OCI-LY7 (cell line): Measurements from ENCODE around the gene AADAC. TPM values are rescaled to one million over a fixed set of nuclear protein-coding genes. Genes with fewer than 3 reads are reported as not detected.

ENCODE experiments used
- BruUV-seq: library from RNA; stranded (reverse); fragments of 400-500 nt; replicated peaks from 2 replicates; lab custom pipeline; 2021; lab: Mats Ljungman, UMichigan
- CTCF ChIA-PET: fragments of 300-600 bp; sonication (Branson Sonifier 250); formaldehyde crosslinking; loops from one replicate; lab custom pipeline; 2022; ENCODE audit warnings: antibody characterized with exemption; ENCODE audit not compliant: unreplicated experiment; lab: Charles Lee
- POLR2A ChIA-PET: fragments of 300-600 bp; sonication (Branson Sonifier 250); formaldehyde crosslinking; loops from one replicate; lab custom pipeline; 2022; ENCODE audit warnings: antibody characterized with exemption; lab: Charles Lee
- DNase-seq: peaks from one replicate; pipeline ENCODE4 v3.0.0-alpha.2; 2015; ENCODE audit warnings: low spot score
- H2AFZ ChIP-seq: fragments of 200-600 bp; sonication (generic), shearing (Covaris generic); 2 replicates; pipeline ENCODE4 v1.6.1; 2014; ENCODE audit warnings: mild to moderate bottlenecking, antibody characterized with exemption, low read length, moderate library complexity
- H3K27ac ChIP-seq: fragments of 200-600 bp; sonication (generic); 2 replicates; pipeline ENCODE4 v1.5.1; 2014; ENCODE audit warnings: mixed run types, low read depth, mild to moderate bottlenecking, moderate library complexity, low read length, inconsistent platforms; ENCODE audit not compliant: poor library complexity, severe bottlenecking
- H3K36me3 ChIP-seq: fragments of 200-600 bp; sonication (generic); 2 replicates; pipeline ENCODE4 v1.6.1; 2014; ENCODE audit warnings: mild to moderate bottlenecking, antibody characterized with exemption, low read length, moderate library complexity, mixed read lengths; ENCODE audit not compliant: insufficient read depth
- H3K4me1 ChIP-seq: fragments of 200-600 bp; sonication (generic); 2 replicates; pipeline ENCODE4 v1.5.1; 2014; ENCODE audit warnings: mild to moderate bottlenecking, low read length; ENCODE audit not compliant: insufficient read depth, poor library complexity, severe bottlenecking
- H3K4me2 ChIP-seq: fragments of 200-600 bp; sonication (generic); 2 replicates; pipeline ENCODE4 v1.6.1; 2014; ENCODE audit warnings: mild to moderate bottlenecking, low read length
- H3K4me3 ChIP-seq: fragments of 200-600 bp; sonication (generic); 2 replicates; pipeline ENCODE4 v1.5.1; 2014; ENCODE audit warnings: mild to moderate bottlenecking, low read depth, low read length; ENCODE audit not compliant: poor library complexity, severe bottlenecking
- H3K79me2 ChIP-seq: fragments of 200-600 bp; sonication (generic); 2 replicates; pipeline ENCODE4 v1.6.1; 2016; ENCODE audit warnings: low read depth, mild to moderate bottlenecking, low read length, moderate library complexity, mixed read lengths; ENCODE audit not compliant: insufficient read depth
- H3K9me2 ChIP-seq: fragments of 200-600 bp; sonication (generic); 2 replicates; pipeline ENCODE4 v1.6.1; 2016; ENCODE audit warnings: mild to moderate bottlenecking, low read length, mixed read lengths; ENCODE audit not compliant: insufficient read depth
- H3K9me3 ChIP-seq: fragments of 200-600 bp; sonication (generic); 2 replicates; pipeline ENCODE4 v1.6.1; 2014; ENCODE audit warnings: mild to moderate bottlenecking, mixed run types, low read length, mixed read lengths
- H4K20me1 ChIP-seq: fragments of 200-600 bp; sonication (generic); 2 replicates; pipeline ENCODE4 v1.6.1; 2014; ENCODE audit warnings: mild to moderate bottlenecking, antibody characterized with exemption, low read length, moderate library complexity, mixed read lengths; ENCODE audit not compliant: insufficient read depth
- CTCF ChIP-seq: fragments of 200-600 bp; sonication (generic); conservative IDR thresholded peaks from 2 replicates; pipeline ENCODE4 v1.5.1; 2014; ENCODE audit warnings: mild to moderate bottlenecking, antibody characterized with exemption, low read length, moderate library complexity, mixed read lengths
- EZH2phosphoT487 ChIP-seq: fragments of 200-600 bp; sonication (generic); IDR thresholded peaks from 2 replicates; pipeline ENCODE4 v1.6.1; 2018; ENCODE audit warnings: low read depth, borderline replicate concordance, mild to moderate bottlenecking, mixed run types, antibody characterized with exemption, low read length, moderate library complexity, mixed read lengths
- intact Hi-C: fragments of 100-400 bp; cut with micrococcal nuclease; formaldehyde crosslinking; loops from one replicate; pipeline ENCODE4 v1.10.0; 2022; ENCODE audit not compliant: unreplicated experiment
- total RNA-seq, 2 experiments: library from RNA; depleted of rRNA in 1 of 2; stranded (reverse); fragments of >200 nt in 1 of 2; shearing (Covaris generic) in 1 of 2; gene quantifications; 2 replicates each; pipeline ENCODE4 v1.2.3, GENCODE V29; 2014 to 2022

AADAC gene
- total RNA-seq, 2 experiments from 2014 or later: not detected

DNA sequence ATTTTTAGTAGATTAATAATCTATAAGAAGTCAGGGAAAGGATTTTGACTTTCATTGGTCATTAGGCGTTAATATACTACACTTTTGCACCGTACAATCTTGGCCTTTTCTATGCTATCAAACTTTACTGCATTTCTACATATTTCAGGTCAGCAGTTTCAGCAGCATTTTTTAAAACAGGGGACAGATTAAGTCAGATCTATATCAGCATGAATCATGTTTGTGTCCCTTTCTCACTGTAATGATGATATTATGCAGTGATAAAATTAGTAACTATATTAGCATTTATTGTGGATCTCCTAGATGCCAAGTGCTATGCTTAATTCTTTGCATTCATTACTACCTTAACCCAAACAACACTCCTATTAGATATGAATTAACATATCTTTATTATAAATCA is 20.3 kb upstream of the AADAC start:
- TF ChIP-seq EZH2phosphoT487 (no peak), CTCF (no peak)
- ChIA-PET POLR2A (no interaction called here), CTCF (interaction anchor here (0.5 kb wide), 1 partner anchor 601 kb away, joined by 3 read pairs; no protein-coding TSS in a partner anchor)
- Histone ChIP-seq H3K9me2 (peaks cover 8% of the 10 kb centered on the region; the same call in 1 of the 2 replicates), H3K36me3 (no peaks in the 10 kb centered on the region), H2AFZ (no peak overlapping the region), H3K4me1 (no peaks in the 10 kb centered on the region), H3K4me3 (no peak overlapping the region), H3K27ac (no peak overlapping the region), H3K4me2 (no peak overlapping the region), H3K9me3 (no peaks in the 10 kb centered on the region), H3K79me2 (no peaks in the 10 kb centered on the region), H4K20me1 (no peaks in the 10 kb centered on the region)
- no peak for DNase-seq
- intact Hi-C loops: no loop called here
- no TSS peak for BruUV-seq

- DNase-seq: no peak
- no peak overlapping the region for H3K4me2 ChIP-seq
- no peaks in the 10 kb centered on the region for H4K20me1 ChIP-seq
- POLR2A ChIA-PET: no interaction called here
- no peaks in the 10 kb centered on the region for H3K4me1 ChIP-seq
- no peak overlapping the region for H3K27ac ChIP-seq
- H3K4me3 ChIP-seq: no peak overlapping the region
- H3K36me3 ChIP-seq: no peaks in the 10 kb centered on the region
- H3K9me3 ChIP-seq: no peaks in the 10 kb centered on the region
- H3K9me2 ChIP-seq: peaks cover 8% of the 10 kb centered on the region; the same call in 1 of the 2 replicates
- intact Hi-C loops: no loop called here
- no TSS peak for BruUV-seq
- H2AFZ ChIP-seq: no peak overlapping the region
- H3K79me2 ChIP-seq: no peaks in the 10 kb centered on the region
- TF ChIP-seq EZH2phosphoT487 (no peak), CTCF (no peak)
- CTCF ChIA-PET: interaction anchor here (0.5 kb wide), 1 partner anchor 601 kb away, joined by 3 read pairs; no protein-coding TSS in a partner anchor
Measured at GRCh38 chr3:151794080-151794479, 19.8 kb upstream of the AADAC start.

GRCh38 chr3:151795276-151795675 is 18.6 kb upstream of the AADAC start:
- no peak overlapping the region for H2AFZ ChIP-seq
- no peak overlapping the region for H3K4me2 ChIP-seq
- no peaks in the 10 kb centered on the region for H4K20me1 ChIP-seq
- CTCF ChIA-PET: no interaction called here
- intact Hi-C loops: no loop called here
- no peak overlapping the region for H3K4me3 ChIP-seq
- peaks cover 8% of the 10 kb centered on the region; the same call in 1 of the 2 replicates for H3K9me2 ChIP-seq
- H3K79me2 ChIP-seq: no peaks in the 10 kb centered on the region
- TF ChIP-seq CTCF (no peak), EZH2phosphoT487 (no peak)
- no peaks in the 10 kb centered on the region for H3K9me3 ChIP-seq
- no TSS peak for BruUV-seq
- no peaks in the 10 kb centered on the region for H3K4me1 ChIP-seq
- POLR2A ChIA-PET: no interaction called here
- no peak for DNase-seq
- H3K36me3 ChIP-seq: no peaks in the 10 kb centered on the region
- no peak overlapping the region for H3K27ac ChIP-seq
